KOPT-K1 (cell line): ENCODE data around the gene KCTD8.

ENCODE experiments used
- H3K27ac ChIP-seq: fragments of 200-600 bp; sonication (generic); 2 replicates; pipeline ENCODE4 v1.5.1; 2016; ENCODE audit warnings: antibody characterized with exemption, mild to moderate bottlenecking, low read depth, low read length; ENCODE audit not compliant: poor library complexity, severe bottlenecking
- H3K36me3 ChIP-seq: fragments of 200-600 bp; sonication (generic); 2 replicates; pipeline ENCODE4 v1.5.1; 2017; ENCODE audit warnings: antibody characterized with exemption, mild to moderate bottlenecking, low read length, moderate library complexity; ENCODE audit not compliant: insufficient read depth
- H3K9me3 ChIP-seq: fragments of 200-600 bp; sonication (generic); 2 replicates; pipeline ENCODE4 v1.5.1; 2017; ENCODE audit warnings: antibody characterized with exemption, low read length, mild to moderate bottlenecking; ENCODE audit not compliant: insufficient read depth, poor library complexity, severe bottlenecking

KCTD8 gene

DNA sequence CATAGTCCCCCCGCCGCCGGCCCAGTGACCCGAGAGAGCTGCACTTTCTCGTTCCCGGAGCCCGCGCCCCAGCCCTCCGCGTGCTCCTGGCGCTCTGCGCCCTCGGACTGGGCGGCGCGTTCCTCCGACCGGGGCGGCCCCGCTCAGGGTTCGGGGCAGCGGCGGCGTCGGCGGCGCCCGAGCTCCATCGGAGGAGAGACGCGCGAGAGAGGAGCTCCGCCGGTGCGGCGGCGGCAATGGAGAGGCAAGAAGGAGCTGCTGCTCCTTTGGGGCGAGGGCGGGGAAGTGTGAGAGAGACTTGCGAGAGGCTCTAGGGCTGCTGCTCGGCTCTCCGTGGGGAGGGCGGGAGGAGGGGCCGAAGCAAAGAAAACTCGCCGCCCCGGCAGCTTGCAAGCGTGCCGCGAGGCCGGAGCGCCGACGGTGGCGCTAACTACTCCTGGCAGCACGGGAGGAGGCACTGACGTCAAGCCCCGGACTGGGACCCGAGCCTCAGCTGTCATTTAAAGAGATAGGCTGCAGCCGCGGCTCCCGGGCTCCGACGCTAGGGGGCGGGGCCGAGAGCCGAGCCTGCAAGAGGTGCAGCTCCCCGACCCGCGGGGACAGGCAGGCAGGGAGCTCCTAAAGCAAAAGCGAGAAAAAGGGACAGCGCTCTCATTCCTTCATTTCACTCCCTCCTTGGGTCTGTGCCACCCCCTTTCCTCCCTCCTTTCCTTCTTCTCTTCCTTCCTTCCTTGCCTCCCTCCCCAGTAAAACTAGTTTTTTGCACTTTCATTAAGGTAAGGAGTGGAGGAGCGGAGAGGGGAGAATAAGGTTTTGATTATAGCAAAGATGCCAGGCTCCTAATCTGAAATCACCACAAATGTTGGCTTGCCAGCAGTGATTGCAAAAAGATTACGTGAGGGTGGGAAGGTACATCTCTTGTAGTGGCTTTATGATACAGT lies at the start of gene KCTD8:
Gene KCTD8 (minus strand): TSS at position 289 of the 941 bp plus-strand sequence.
- Histone ChIP-seq H3K27ac (no peak within 1 kb of the TSS), H3K9me3 (no peaks in the 10 kb centered on the region), H3K36me3 (no peaks in the 10 kb centered on the region)

GRCh38 chr4:44494810-44495701 lies 46.4 kb upstream of the KCTD8 start:
- Histone ChIP-seq H3K27ac (no peak overlapping the region), H3K36me3 (no peaks in the 10 kb centered on the region), H3K9me3 (no peaks in the 10 kb centered on the region)

DNA sequence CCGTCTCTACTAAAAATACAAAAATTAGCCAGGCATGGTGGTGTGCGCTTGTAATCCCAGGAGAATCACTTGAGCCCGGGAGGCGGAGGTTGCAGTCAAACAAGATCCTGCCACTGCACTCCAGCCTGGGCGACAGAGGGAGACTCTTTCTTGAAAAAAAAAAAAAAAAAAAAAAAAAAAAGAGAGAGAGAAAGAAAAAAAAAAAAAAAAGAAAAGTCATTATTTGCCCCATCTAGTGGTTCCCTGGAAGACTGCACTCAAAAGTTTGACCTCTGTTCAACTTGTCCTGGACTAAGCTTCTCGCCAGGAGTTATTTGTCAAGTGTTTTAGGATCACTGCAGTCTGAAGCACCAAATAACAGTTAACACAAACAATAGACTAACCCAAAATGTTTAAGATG lies 45.3 kb upstream of the KCTD8 start:
- Histone ChIP-seq H3K9me3 (no peaks in the 10 kb centered on the region), H3K27ac (no peak overlapping the region), H3K36me3 (no peaks in the 10 kb centered on the region)

DNA sequence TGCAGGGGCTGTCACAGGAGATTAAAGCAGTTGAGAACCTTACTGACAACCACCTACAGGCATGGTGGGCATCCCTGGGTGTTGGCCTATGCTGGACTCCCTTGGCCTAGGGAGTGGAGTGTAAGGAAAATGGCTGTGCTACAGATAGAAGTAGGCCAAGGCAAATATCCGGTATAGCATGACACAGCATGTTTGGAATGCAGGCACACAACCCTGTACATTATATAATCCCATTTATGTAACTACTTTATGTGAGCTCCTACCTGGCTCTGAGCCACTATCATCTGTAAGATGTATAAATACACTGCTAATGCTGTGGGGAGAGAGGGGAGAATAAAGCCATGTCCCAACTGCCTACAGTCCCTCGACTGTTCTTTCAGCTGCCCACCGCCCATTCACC lies 38.7 kb upstream of the KCTD8 start:
- Histone ChIP-seq H3K9me3 (peaks cover 9% of the 10 kb centered on the region), H3K27ac (no peak overlapping the region), H3K36me3 (no peaks in the 10 kb centered on the region)

DNA sequence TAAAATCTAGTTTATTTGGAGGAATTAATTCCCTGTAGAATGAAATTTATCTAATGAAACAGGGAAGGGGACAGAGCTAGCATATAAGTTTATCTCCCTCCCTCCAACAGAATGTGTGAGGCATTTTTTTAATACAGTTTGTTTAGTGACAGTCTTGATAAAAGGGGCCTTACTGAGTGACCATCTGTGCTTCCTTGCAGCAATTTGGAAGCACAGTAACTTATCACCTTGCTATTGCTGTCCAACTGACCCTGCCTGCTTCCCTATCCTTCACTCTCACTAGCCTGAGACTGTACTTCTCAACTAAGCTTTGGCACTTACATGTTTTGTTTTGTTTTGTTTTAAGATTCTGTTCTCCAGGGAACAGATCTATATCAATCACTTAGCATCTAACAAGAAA lies 31.1 kb upstream of the KCTD8 start:
- H3K36me3 ChIP-seq, result no peaks in the 10 kb centered on the region
- H3K9me3 ChIP-seq, result no peaks in the 10 kb centered on the region
- H3K27ac ChIP-seq, result no peak overlapping the region

- no peaks in the 10 kb centered on the region for H3K9me3 ChIP-seq
- H3K27ac ChIP-seq, result no peak overlapping the region
- no peaks in the 10 kb centered on the region for H3K36me3 ChIP-seq
These were observed 13.7 kb upstream of the KCTD8 start for GRCh38 chr4:44462259-44462658.

DNA sequence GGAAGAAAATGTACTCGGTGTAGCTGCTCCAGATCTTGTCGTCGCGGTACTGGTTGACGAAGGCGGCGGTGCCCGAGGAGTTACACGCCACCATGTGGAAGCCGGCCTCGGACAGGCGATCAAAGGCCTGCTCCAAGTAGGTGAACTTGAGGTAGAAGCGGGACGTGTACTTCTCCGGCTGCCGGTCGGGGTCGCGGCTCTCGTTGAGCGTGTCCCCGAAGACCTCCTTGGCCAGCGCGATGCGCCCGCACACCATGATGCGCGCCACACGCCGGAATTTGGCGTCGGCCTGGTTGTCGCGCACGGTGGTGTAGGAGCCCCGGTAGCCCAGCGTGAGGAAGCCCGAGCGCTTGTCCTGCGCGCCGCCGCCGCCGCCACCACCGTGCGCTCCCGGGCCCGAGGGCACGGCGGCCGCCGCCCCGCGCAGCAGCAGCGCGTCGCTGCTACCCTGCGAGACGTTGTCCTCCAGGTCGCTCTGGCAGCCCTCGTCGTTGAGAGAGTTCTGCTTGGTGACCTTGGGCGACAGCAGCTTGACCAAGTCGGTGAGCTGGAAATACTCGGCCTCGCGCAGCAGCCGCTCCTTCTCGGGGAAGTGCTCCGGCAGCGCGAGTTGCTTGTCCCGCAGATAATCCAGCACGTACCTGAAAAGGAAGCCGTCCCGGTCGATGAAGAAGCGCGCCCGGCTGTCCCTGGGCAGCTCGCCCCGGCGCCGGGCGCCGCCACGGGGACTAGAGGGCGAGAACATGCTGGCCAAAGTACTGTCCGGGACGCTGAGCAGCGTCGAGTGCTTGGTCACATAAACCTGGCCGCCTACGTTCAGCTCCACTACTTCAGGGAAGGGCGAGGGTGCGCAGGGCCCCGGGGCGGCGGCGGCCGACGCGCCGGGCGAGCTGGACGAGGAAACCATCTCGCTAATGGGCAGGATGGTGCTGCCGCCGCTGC lies 775 bp downstream of the KCTD8 start:
- H3K36me3 ChIP-seq, result no peaks in the 10 kb centered on the region
- H3K27ac ChIP-seq, result no peak overlapping the region
- no peaks in the 10 kb centered on the region for H3K9me3 ChIP-seq

DNA sequence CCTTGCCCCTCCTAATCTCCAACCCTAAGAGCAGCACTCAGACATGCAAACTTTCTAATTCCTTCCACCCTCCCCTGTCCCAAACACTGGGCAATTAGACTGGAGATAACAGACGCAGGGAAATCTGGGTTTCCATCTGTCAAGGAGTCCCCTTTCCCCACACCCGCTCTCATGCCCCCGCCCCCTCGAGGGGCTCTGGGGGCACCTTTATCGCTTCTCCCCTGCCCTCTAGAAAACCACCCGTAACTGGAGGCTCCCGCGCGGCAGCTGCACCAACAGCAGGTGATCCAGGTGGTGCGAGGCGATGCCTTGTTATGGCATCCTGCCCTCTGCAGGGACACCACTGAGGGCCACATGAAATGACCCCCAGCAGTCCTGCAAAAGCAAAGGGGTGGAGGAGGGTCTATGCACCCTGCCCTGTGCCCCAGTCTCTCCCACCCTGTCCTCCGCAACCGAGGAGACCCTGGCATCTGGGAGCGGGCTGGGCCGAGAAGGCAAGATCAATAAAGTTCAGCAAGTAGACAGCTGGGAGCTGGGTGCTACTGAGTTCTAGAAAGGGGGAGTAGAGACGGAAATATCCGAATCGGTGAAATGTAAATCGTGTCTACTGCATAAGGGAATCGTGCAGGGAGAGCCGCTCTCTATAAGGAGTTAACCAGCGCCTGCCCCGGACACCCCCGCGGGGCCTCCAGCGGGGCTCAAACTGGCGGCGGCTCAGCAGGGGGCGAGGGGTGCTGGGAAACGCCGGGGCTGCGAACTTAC lies 1.6 kb downstream of the KCTD8 start:
- no peaks in the 10 kb centered on the region for H3K9me3 ChIP-seq
- no peaks in the 10 kb centered on the region for H3K36me3 ChIP-seq
- H3K27ac ChIP-seq, result no peak overlapping the region

DNA sequence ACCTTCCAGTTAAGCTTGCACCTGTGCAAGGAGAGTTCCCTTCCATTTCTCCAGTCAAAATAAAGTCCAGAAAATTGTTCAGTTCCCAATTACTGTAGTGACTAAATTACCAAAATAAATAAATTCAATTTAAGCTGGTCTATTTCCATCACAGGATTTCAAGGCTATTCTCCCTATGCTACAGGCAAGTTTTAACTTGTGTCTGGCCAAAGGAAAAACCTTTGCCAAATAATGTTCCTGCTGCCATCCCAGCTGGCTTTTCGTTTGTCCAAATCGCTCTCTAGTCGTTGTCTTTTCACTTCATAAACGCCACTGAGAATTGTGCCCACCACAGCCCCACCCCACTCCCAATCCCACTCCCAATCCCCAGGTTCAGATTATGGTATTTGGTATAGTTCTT lies 2.4 kb downstream of the KCTD8 start:
- Histone ChIP-seq H3K27ac (no peak overlapping the region), H3K36me3 (no peaks in the 10 kb centered on the region), H3K9me3 (no peaks in the 10 kb centered on the region)

GRCh38 chr4:44438687-44439086 lies 9.9 kb downstream of the KCTD8 start:
- Histone ChIP-seq H3K9me3 (no peaks in the 10 kb centered on the region), H3K27ac (no peak overlapping the region), H3K36me3 (no peaks in the 10 kb centered on the region)

GRCh38 chr4:44434247-44434646 lies 14.4 kb downstream of the KCTD8 start:
- Histone ChIP-seq H3K36me3 (no peaks in the 10 kb centered on the region), H3K27ac (no peak overlapping the region), H3K9me3 (no peaks in the 10 kb centered on the region)

DNA sequence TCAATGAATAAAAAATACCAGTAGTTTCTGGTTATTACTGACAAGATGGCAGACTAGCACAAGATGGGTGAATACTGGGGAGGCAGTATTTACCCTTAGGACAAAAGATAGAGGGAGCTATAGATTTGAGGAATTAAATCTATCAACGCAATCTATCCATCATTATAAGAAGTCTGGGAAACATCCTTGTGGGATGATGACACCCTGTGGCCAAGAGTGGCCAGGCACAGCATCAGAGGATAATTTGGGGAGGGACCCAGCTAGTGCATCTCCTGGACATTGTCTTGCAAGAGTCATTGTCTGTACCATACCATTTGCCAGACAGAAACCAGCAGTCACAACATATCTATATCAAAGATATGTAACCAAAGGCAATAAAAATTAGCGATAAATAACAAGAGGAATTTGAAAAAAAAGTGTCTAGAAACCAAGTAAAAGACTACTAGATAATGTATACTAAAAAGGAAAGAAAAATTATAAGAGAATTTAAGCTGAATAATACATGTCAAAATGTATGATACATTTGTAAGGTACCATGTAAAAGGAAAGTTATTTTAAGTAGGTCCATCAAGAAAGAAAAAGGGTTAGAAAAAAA lies 22.9 kb downstream of the KCTD8 start:
- H3K9me3 ChIP-seq, result no peaks in the 10 kb centered on the region
- H3K36me3 ChIP-seq, result no peaks in the 10 kb centered on the region

GRCh38 chr4:44422912-44423311 lies 25.7 kb downstream of the KCTD8 start:
- no peaks in the 10 kb centered on the region for H3K36me3 ChIP-seq
- H3K27ac ChIP-seq, result no peak overlapping the region
- no peaks in the 10 kb centered on the region for H3K9me3 ChIP-seq

More for the DNA sequence above, 22.9 kb downstream of the KCTD8 start:
- no peak overlapping the region for H3K27ac ChIP-seq
